Measurements from ENCODE around the gene C11orf86.
"Not testable (repeated sequence)": the region's sequence is repeated elsewhere in the genome, so short reads cannot be mapped to it uniquely, and the experiment has no call there.

The C11orf86 gene

DNA sequence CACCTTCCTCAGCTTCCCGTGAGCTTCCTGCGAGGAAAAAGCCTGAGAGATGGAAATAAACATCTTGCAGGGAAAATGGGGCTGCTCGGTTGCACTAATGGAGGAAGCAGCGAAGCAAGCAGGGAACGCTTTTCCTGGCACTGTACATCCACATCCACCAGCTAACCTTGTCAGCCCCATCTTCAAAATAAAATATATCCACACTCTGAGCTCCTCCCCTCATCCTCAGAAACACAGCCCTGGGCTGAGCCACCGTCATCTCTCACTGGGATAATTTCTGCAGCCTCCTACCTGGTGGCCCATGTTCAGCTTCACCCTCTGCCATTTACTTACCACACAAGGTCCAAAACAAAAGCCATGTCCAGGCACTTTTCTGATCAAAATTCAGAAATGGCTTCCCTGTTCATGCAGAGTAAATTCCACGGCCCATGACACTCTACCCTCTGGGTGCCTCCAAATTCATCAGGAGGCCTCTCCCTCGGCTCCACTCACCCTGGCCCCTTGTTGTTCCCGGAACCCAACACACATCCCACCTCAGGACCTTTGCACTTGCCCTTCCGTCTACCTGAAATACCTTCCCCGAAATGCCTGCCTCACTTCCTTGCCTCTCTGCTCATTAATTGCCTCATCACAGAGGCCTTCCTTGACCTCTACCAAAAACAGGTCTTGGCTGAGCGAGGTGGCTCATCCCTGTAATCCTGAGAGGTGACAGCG lies 13.0 kb downstream of the C11orf86 start:
- no peaks in the 10 kb centered on the region for H3F3A ChIP-seq (ENCODE audit: low read depth)
- H3K9me3 ChIP-seq (ENCODE audit: insufficient read depth, low read depth, low read length): no peaks in the 10 kb centered on the region
- no peak for TF ChIP-seq EZH2phosphoT487 (IDR thresholded peaks at IDR 0.05; ENCODE audit: borderline replicate concordance)
- TF ChIP-seq, protein P1, sequence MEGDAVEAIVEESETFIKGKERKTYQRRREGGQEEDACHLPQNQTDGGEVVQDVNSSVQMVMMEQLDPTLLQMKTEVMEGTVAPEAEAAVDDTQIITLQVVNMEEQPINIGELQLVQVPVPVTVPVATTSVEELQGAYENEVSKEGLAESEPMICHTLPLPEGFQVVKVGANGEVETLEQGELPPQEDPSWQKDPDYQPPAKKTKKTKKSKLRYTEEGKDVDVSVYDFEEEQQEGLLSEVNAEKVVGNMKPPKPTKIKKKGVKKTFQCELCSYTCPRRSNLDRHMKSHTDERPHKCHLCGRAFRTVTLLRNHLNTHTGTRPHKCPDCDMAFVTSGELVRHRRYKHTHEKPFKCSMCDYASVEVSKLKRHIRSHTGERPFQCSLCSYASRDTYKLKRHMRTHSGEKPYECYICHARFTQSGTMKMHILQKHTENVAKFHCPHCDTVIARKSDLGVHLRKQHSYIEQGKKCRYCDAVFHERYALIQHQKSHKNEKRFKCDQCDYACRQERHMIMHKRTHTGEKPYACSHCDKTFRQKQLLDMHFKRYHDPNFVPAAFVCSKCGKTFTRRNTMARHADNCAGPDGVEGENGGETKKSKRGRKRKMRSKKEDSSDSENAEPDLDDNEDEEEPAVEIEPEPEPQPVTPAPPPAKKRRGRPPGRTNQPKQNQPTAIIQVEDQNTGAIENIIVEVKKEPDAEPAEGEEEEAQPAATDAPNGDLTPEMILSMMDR (conservative IDR thresholded peaks at IDR 0.05; ENCODE audit: low read length): no peak
- no peaks in the 10 kb centered on the region for H4K20me1 ChIP-seq (ENCODE audit: insufficient read depth, low read length, poor library complexity, severe bottlenecking)
- H3K4me2 ChIP-seq (ENCODE audit: low read depth, low read length, poor library complexity, severe bottlenecking): no peak overlapping the region
- peaks cover 9% of the 10 kb centered on the region for H3K4me1 ChIP-seq (ENCODE audit: insufficient read depth, low read length, poor library complexity, severe bottlenecking)
- H3K27me3 ChIP-seq (ENCODE audit: insufficient read depth, low read length, poor library complexity, severe bottlenecking): no peaks in the 10 kb centered on the region
- H3K9ac ChIP-seq (ENCODE audit: low read depth, low read length, poor library complexity, severe bottlenecking): no peak overlapping the region
- no peaks in the 10 kb centered on the region for H3K79me2 ChIP-seq (ENCODE audit: insufficient read depth, low read length)
- no peaks in the 10 kb centered on the region for H3K9me2 ChIP-seq (replicated peaks; ENCODE audit: low read depth, low read length)
- H3K4me3 ChIP-seq (ENCODE audit: low read length, poor library complexity, severe bottlenecking): no peak overlapping the region
- H3K36me3 ChIP-seq (ENCODE audit: insufficient read depth, low read length): no peaks in the 10 kb centered on the region
- no peak overlapping the region for H2AFZ ChIP-seq (ENCODE audit: low read length)

DNA sequence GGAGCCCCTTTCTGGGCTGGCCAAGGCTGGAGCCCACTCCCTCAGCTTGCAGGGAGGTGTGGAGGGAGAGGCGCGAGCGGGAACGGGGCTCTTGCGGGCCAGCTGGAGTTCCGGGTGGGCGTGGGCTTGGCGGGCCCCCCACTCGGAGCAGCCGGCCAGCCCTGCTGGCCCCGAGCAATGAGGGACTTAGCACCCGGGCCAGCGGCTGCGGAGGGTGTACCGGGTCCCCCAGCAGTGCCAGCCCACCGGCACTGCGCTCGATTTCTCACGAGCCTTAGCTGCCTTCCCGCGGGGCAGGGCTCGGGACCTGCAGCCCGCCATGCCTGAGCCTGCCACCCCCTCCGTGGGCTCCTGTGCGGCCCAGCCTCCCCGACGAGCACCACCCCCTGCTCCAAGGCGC lies 13.6 kb downstream of the C11orf86 start:
- H3K79me2 ChIP-seq (ENCODE audit: insufficient read depth, low read length); H2AFZ ChIP-seq (ENCODE audit: low read length); H3K36me3 ChIP-seq (ENCODE audit: insufficient read depth, low read length); H3K9me3 ChIP-seq (ENCODE audit: insufficient read depth, low read depth, low read length); H3K9me2 ChIP-seq (replicated peaks; ENCODE audit: low read depth, low read length); H3F3A ChIP-seq (ENCODE audit: low read depth); H3K9ac ChIP-seq (ENCODE audit: low read depth, low read length, poor library complexity, severe bottlenecking); H3K4me3 ChIP-seq (ENCODE audit: low read length, poor library complexity, severe bottlenecking); H3K27me3 ChIP-seq (ENCODE audit: insufficient read depth, low read length, poor library complexity, severe bottlenecking); H3K4me1 ChIP-seq (ENCODE audit: insufficient read depth, low read length, poor library complexity, severe bottlenecking); H3K4me2 ChIP-seq (ENCODE audit: low read depth, low read length, poor library complexity, severe bottlenecking); H4K20me1 ChIP-seq (ENCODE audit: insufficient read depth, low read length, poor library complexity, severe bottlenecking): not testable (repeated sequence)

DNA sequence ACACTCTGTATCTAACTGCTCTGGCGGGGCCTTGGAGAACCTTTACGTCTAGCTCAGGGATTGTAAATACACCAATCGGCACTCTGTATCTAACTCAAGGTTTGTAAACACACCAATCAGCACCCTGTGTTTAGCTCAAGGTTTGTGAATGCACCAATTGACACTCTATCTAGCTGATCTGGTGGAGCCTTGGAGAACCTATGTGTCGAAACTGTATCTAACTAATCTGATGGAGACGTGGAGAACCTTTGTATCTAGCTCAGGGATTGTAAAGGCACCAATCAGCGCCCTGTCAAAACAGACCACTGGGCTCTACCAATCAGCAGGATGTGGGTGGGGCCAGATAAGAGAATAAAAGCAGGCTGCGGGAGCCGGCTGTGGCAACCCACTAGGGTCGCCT lies 14.3 kb downstream of the C11orf86 start:
- H3K9me3 ChIP-seq (ENCODE audit: insufficient read depth, low read depth, low read length); H4K20me1 ChIP-seq (ENCODE audit: insufficient read depth, low read length, poor library complexity, severe bottlenecking); H2AFZ ChIP-seq (ENCODE audit: low read length); H3K4me3 ChIP-seq (ENCODE audit: low read length, poor library complexity, severe bottlenecking); H3K4me1 ChIP-seq (ENCODE audit: insufficient read depth, low read length, poor library complexity, severe bottlenecking); H3K9ac ChIP-seq (ENCODE audit: low read depth, low read length, poor library complexity, severe bottlenecking); H3K79me2 ChIP-seq (ENCODE audit: insufficient read depth, low read length); H3K27me3 ChIP-seq (ENCODE audit: insufficient read depth, low read length, poor library complexity, severe bottlenecking); H3K9me2 ChIP-seq (replicated peaks; ENCODE audit: low read depth, low read length); H3F3A ChIP-seq (ENCODE audit: low read depth); H3K4me2 ChIP-seq (ENCODE audit: low read depth, low read length, poor library complexity, severe bottlenecking); H3K36me3 ChIP-seq (ENCODE audit: insufficient read depth, low read length): not testable (repeated sequence)

DNA sequence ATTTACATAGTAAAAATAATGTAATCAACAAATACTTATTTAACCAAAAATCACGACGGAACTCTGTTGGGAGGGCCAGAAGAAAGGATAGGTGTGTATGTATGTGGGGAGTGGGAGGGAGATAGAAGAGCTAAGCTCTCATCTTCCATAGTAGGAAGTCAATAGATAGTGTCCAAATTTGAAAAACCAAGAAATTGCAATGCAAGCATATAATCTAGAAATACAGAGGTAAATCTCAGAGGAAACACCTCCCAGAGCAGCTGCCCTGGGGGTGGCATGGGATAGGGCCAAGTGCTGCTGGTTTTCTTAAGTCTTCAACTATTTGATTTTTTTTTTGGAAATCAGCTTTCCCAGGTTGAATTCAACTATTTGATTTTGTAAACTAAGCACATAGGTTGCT lies 16.9 kb downstream of the C11orf86 start:
- no peak overlapping the region for H3K4me2 ChIP-seq (ENCODE audit: low read depth, low read length, poor library complexity, severe bottlenecking)

More for the DNA sequence above, 16.9 kb downstream of the C11orf86 start:
- H2AFZ ChIP-seq (ENCODE audit: low read length): no peak overlapping the region
- H3K9me3 ChIP-seq (ENCODE audit: insufficient read depth, low read depth, low read length): no peaks in the 10 kb centered on the region
- H3K4me1 ChIP-seq (ENCODE audit: insufficient read depth, low read length, poor library complexity, severe bottlenecking): no peaks in the 10 kb centered on the region
- no peak overlapping the region for H3K9ac ChIP-seq (ENCODE audit: low read depth, low read length, poor library complexity, severe bottlenecking)
- TF ChIP-seq EZH2phosphoT487 (IDR thresholded peaks at IDR 0.05; ENCODE audit: borderline replicate concordance): no peak
- TF ChIP-seq, protein P1 (conservative IDR thresholded peaks at IDR 0.05; ENCODE audit: low read length): no peak
- H3K36me3 ChIP-seq (ENCODE audit: insufficient read depth, low read length): no peaks in the 10 kb centered on the region
- H3K4me3 ChIP-seq (ENCODE audit: low read length, poor library complexity, severe bottlenecking): no peak overlapping the region
- no peaks in the 10 kb centered on the region for H3K79me2 ChIP-seq (ENCODE audit: insufficient read depth, low read length)
- H3K9me2 ChIP-seq (replicated peaks; ENCODE audit: low read depth, low read length): no peaks in the 10 kb centered on the region
- H3F3A ChIP-seq (ENCODE audit: low read depth): no peaks in the 10 kb centered on the region
- no peaks in the 10 kb centered on the region for H3K27me3 ChIP-seq (ENCODE audit: insufficient read depth, low read length, poor library complexity, severe bottlenecking)
- no peaks in the 10 kb centered on the region for H4K20me1 ChIP-seq (ENCODE audit: insufficient read depth, low read length, poor library complexity, severe bottlenecking)

Data from Loucy (cell line).